Smooth muscle cell (in vitro differentiated cells): ENCODE data around the gene CETN3. TPM values are rescaled to one million over a fixed set of nuclear protein-coding genes. Genes with fewer than 3 reads are reported as not detected.
"Not testable (repeated sequence)": the region's sequence is repeated elsewhere in the genome, so short reads cannot be mapped to it uniquely, and the experiment has no call there.

Experiments used
- DNase-seq: peaks from one replicate; lab custom pipeline; 2025; ENCODE audit not compliant: unreplicated experiment; lab: John Stamatoyannopoulos, UW
- H2AFZ ChIP-seq: fragments of 200-600 bp; sonication (generic); 2 replicates; pipeline ENCODE4 v1.6.0; 2016; ENCODE audit warnings: antibody characterized with exemption, low read depth, mild to moderate bottlenecking
- H3F3A ChIP-seq: fragments of 200-600 bp; sonication (generic); 2 replicates; pipeline ENCODE4 v1.6.0; 2017; ENCODE audit warnings: antibody characterized with exemption, low read depth
- H3K27ac ChIP-seq: fragments of 200-600 bp; sonication (generic); 2 replicates; pipeline ENCODE4 v1.5.1; 2016; ENCODE audit warnings: low read depth, mild to moderate bottlenecking
- H3K27me3 ChIP-seq: fragments of 200-600 bp; sonication (generic); 2 replicates; pipeline ENCODE4 v1.6.1; 2016; ENCODE audit warnings: low read depth, mild to moderate bottlenecking
- H3K36me3 ChIP-seq: fragments of 200-600 bp; sonication (generic); 2 replicates; pipeline ENCODE4 v1.5.1; 2016; ENCODE audit warnings: low read depth
- H3K4me1 ChIP-seq: fragments of 200-600 bp; sonication (generic); 2 replicates; pipeline ENCODE4 v1.5.1; 2016; ENCODE audit warnings: low read depth
- H3K4me2 ChIP-seq: fragments of 200-600 bp; sonication (generic); 2 replicates; pipeline ENCODE4 v1.6.0; 2016; ENCODE audit warnings: mild to moderate bottlenecking
- H3K4me3 ChIP-seq: fragments of 200-600 bp; sonication (generic); 2 replicates; pipeline ENCODE4 v1.5.1; 2016; ENCODE audit warnings: mild to moderate bottlenecking
- H3K79me2 ChIP-seq: fragments of 200-600 bp; sonication (generic); 2 replicates; pipeline ENCODE4 v1.6.0; 2016; ENCODE audit warnings: low read depth, mild to moderate bottlenecking
- H3K9ac ChIP-seq: fragments of 200-600 bp; sonication (generic); 2 replicates; pipeline ENCODE4 v1.6.0; 2016; ENCODE audit warnings: low read depth
- H3K9me3 ChIP-seq: fragments of 200-600 bp; sonication (generic); replicated peaks from 2 replicates; pipeline ENCODE4 v1.5.1; 2016; ENCODE audit warnings: low read depth
- H4K20me1 ChIP-seq: fragments of 200-600 bp; sonication (generic); 2 replicates; pipeline ENCODE4 v1.6.0; 2016; ENCODE audit warnings: low read depth
- CTCF ChIP-seq: fragments of 200-600 bp; sonication (generic); IDR thresholded peaks from 2 replicates; pipeline ENCODE4 v1.5.1; 2017; ENCODE audit warnings: borderline replicate concordance, mild to moderate bottlenecking, antibody characterized with exemption; ENCODE audit not compliant: insufficient read depth, poor library complexity, severe bottlenecking
- WGBS: methylation state at CpG from one replicate; pipeline ENCODE4 v1.1.7; 2016; ENCODE audit warnings: low lambda C conversion rate; 5-methylcytosine and 5-hydroxymethylcytosine counted together
- polyA plus RNA-seq: library from polyadenylated mRNA; unstranded; fragments of >200 nt; fragmentation: Nextera tagmentation; extraction: Ambion mirVana; gene quantifications from 2 replicates; pipeline ENCODE4 v1.2.1, GENCODE V29; 2016
- total RNA-seq: library from RNA; depleted of rRNA; stranded (reverse); fragments of >200 nt; gene quantifications from 2 replicates; pipeline ENCODE4 v1.2.3, GENCODE V29; 2014

The CETN3 gene
- total and polyA plus RNA-seq, 2 experiments from 2014 or later: 28.7 to 32.0 TPM

- no peaks in the 10 kb centered on the region for H3K4me1 ChIP-seq
- H3K4me2 ChIP-seq: no peak overlapping the region
- no peaks in the 10 kb centered on the region for H3K36me3 ChIP-seq
- no peak overlapping the region for H3K4me3 ChIP-seq
- no peak overlapping the region for H2AFZ ChIP-seq
- H3F3A ChIP-seq: no peaks in the 10 kb centered on the region
- WGBS: 90% methylated on average over 1 of the region's 1 CpG
- H3K79me2 ChIP-seq: no peaks in the 10 kb centered on the region
- no peaks in the 10 kb centered on the region for H3K27me3 ChIP-seq
- no peak for TF ChIP-seq CTCF
- no peaks in the 10 kb centered on the region for H3K9me3 ChIP-seq
- H3K27ac ChIP-seq: no peak overlapping the region
- DNase-seq: no peak
- no peak overlapping the region for H3K9ac ChIP-seq
- H4K20me1 ChIP-seq: no peaks in the 10 kb centered on the region
Observed at GRCh38 chr5:90344689-90345088, 64.9 kb downstream of the CETN3 start.

- H3K4me3 ChIP-seq, H3K79me2 ChIP-seq, H3K9ac ChIP-seq, H3K27me3 ChIP-seq, H3K27ac ChIP-seq, H3K4me2 ChIP-seq, H3K36me3 ChIP-seq, H3F3A ChIP-seq, H3K4me1 ChIP-seq, DNase-seq, H3K9me3 ChIP-seq, H2AFZ ChIP-seq, H4K20me1 ChIP-seq: not testable (repeated sequence)
- 71% methylated on average over 6 of the region's 6 CpGs for WGBS
Observed at GRCh38 chr5:90343731-90344130, 65.8 kb downstream of the CETN3 start.

GRCh38 chr5:90342576-90342975 lies 67.0 kb downstream of the CETN3 start:
- H3K79me2 ChIP-seq: no peaks in the 10 kb centered on the region
- H3K4me1 ChIP-seq: no peaks in the 10 kb centered on the region
- no peak for TF ChIP-seq CTCF
- H4K20me1 ChIP-seq: no peaks in the 10 kb centered on the region
- no peak overlapping the region for H3K9ac ChIP-seq
- no peak for DNase-seq
- H3K27ac ChIP-seq: no peak overlapping the region
- no peaks in the 10 kb centered on the region for H3K36me3 ChIP-seq
- no peaks in the 10 kb centered on the region for H3K9me3 ChIP-seq
- no peak overlapping the region for H3K4me3 ChIP-seq
- H3F3A ChIP-seq: no peaks in the 10 kb centered on the region
- H3K4me2 ChIP-seq: no peak overlapping the region
- H3K27me3 ChIP-seq: no peaks in the 10 kb centered on the region
- WGBS: 73% methylated on average over 6 of the region's 6 CpGs
- no peak overlapping the region for H2AFZ ChIP-seq

Other genes starting within 250 kb of the CETN3 start
- 3.7 and 3.8 TPM in 2 replicates for gene MBLAC2, start 65.0 kb upstream of the CETN3 start, total RNA-seq
- 1.8 and 1.9 TPM in 2 replicates for gene MBLAC2, start 65.0 kb upstream of the CETN3 start, polyA plus RNA-seq
- 1.0 and 2.3 TPM in 2 replicates for gene POLR3G, start 65.1 kb upstream of the CETN3 start, total RNA-seq
- gene POLR3G, start 65.1 kb upstream of the CETN3 start, polyA plus RNA-seq: 1.2 and 1.6 TPM in 2 replicates
- 52.5 and 53.0 TPM in 2 replicates for gene LYSMD3, start 119.8 kb upstream of the CETN3 start, total RNA-seq
- 14.3 and 15.1 TPM in 2 replicates for gene LYSMD3, start 119.8 kb upstream of the CETN3 start, polyA plus RNA-seq
- gene ADGRV1, start 149.0 kb upstream of the CETN3 start, total RNA-seq: 17.7 and 18.3 TPM in 2 replicates
- 16.8 and 24.5 TPM in 2 replicates for gene ADGRV1, start 149.0 kb upstream of the CETN3 start, polyA plus RNA-seq